Measurements from ENCODE around the gene RFXAP.

Gene RFXAP

DNA sequence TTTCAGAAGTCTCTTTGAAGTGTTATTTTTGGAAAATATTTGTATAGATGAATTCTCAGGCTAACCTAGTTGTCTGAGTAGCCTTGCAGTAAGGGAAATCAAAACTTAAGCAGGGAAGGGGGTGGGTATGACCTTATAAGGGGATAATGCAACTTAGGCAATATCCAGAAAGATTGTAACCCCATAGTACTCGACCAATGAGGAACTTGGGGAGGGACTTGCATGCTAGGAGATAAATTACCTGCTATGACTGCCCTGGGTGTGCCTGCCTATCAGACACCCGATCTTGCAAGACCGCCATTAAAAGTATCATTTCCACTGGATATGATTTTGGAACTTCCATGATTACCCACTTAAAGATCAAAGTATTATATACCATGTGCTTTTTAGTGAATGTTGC, 23.0 kb upstream of the RFXAP start:
- no peak overlapping the region for H3K27ac Mint-ChIP-seq
- no peak overlapping the region for H3K4me3 Mint-ChIP-seq
- no peaks in the 10 kb centered on the region for H3K4me1 Mint-ChIP-seq
- H3K27me3 Mint-ChIP-seq = peaks cover 30% of the 10 kb centered on the region
- H3K9me3 Mint-ChIP-seq = no peaks in the 10 kb centered on the region
- ATAC-seq = no peak
- no peaks in the 10 kb centered on the region for H3K36me3 Mint-ChIP-seq

DNA sequence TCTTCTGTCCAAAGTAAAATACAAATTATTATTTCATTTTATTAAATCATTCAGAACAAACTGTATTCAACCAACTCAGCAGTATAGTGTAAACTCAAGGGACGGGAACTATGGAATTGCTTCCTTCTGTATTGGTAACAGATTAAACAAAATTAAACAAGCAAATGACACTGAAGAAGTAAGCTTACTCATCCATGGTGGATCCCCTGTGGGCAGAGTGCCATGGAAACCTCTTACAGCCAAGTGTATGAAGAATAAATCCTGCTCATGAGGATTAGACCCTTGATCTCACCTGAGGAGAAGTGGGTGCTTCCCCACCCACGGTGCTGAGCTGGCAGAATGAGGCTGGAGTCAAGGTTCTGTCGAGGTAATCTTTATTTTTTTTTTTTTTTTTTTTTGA, 18.0 kb upstream of the RFXAP start:
- peaks cover 8% of the 10 kb centered on the region for H3K4me1 Mint-ChIP-seq
- no peak overlapping the region for H3K4me3 Mint-ChIP-seq
- no peaks in the 10 kb centered on the region for H3K9me3 Mint-ChIP-seq
- H3K27ac Mint-ChIP-seq = no peak overlapping the region
- no peak for ATAC-seq
- peaks cover 20% of the 10 kb centered on the region for H3K27me3 Mint-ChIP-seq
- no peaks in the 10 kb centered on the region for H3K36me3 Mint-ChIP-seq

DNA sequence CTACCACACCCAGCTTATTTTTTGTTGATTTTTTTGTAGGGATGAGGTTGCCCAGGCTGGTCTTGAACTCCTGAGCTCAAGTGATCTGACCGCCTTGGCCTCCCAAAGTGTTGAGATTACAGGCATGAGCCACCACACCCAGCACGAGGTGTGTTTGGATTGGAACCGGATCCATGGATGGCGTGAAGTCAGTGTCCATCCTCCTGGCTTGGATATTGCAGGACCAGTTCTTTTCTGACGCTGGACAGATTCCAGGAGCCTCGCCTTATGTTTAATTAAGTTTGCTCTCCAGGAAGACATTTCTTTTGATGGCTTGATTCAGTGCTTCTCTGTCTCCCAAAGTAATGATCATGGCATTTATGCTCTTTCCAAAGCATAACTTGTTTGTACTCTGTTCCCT, 14.4 kb upstream of the RFXAP start:
- Mint-ChIP-seq H3K9me3 (no peaks in the 10 kb centered on the region), H3K27ac (no peak overlapping the region), H3K4me1 (peaks cover 19% of the 10 kb centered on the region), H3K27me3 (peaks cover 14% of the 10 kb centered on the region), H3K36me3 (no peaks in the 10 kb centered on the region), H3K4me3 (no peak overlapping the region)
- no peak for ATAC-seq

DNA sequence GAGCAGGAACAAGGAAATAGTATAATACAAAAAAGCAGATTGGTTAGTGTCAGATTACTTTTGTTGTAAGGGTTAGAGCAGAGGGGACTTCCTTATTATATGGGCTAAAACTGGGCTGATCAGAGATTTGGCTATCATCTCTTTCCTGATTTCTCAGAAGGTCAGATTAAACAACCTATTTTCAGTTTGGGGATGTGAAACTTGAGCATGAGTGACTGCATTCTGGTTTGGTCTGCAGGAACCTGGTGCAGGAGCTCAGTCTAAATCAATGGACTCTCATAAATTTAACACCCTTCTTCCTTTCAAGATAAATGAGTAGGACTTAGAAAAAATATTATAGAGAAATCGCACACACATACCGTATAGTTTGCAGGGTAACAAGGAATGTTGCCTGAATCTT, 12.9 kb upstream of the RFXAP start:
- peak overlapping the region; percentile 30 for H3K27ac Mint-ChIP-seq
- peaks cover 19% of the 10 kb centered on the region for H3K4me1 Mint-ChIP-seq
- no peaks in the 10 kb centered on the region for H3K36me3 Mint-ChIP-seq
- peaks cover 15% of the 10 kb centered on the region for H3K27me3 Mint-ChIP-seq
- no peaks in the 10 kb centered on the region for H3K9me3 Mint-ChIP-seq
- H3K4me3 Mint-ChIP-seq = no peak overlapping the region
- peak; percentile 78 for ATAC-seq

DNA sequence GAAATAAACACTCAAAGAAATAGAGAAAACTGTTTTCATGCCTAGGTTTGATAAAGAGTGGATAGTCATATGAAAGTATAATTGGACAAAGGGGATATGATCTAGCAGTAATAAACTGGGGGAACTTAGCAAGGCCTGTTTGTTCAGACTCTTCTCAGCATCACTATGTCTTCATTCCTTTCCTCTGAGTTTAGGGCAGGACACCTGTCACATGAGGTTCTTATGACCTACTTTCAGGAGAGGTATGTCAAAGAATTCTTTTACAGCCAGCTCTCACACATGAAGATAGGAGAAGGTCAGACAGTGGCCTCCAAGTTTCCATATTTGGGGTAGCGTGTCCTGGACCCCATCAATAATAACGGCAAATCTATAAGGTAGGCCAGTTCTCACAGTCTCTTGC, 11.4 kb upstream of the RFXAP start:
- no peak for ATAC-seq
- no peaks in the 10 kb centered on the region for H3K9me3 Mint-ChIP-seq
- peaks cover 19% of the 10 kb centered on the region for H3K4me1 Mint-ChIP-seq
- no peak overlapping the region for H3K4me3 Mint-ChIP-seq
- H3K36me3 Mint-ChIP-seq = no peaks in the 10 kb centered on the region
- H3K27me3 Mint-ChIP-seq = peaks cover 31% of the 10 kb centered on the region
- H3K27ac Mint-ChIP-seq = no peak overlapping the region

DNA sequence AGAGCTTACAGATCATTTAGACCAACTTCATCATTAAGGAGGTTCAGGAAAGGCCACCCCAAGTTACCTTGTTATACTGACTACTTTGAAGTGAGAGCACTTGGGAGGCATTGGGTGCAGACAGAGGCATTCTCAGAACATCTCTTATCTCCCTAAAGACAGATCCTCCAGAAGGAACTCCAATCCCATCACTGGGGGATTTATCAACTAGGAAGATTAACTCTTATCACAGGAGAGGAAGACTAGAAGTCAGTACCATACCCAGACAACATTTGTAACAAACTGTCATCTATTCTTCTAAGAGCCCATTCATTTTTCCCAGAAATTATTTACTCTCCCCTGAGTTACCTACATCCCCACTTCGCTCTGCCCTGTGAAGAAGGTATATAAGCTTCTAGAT, 5.8 kb upstream of the RFXAP start:
- no peak for ATAC-seq
- H3K4me3 Mint-ChIP-seq = no peak overlapping the region
- H3K27me3 Mint-ChIP-seq = peaks cover 59% of the 10 kb centered on the region
- H3K36me3 Mint-ChIP-seq = no peaks in the 10 kb centered on the region
- peaks cover 2% of the 10 kb centered on the region for H3K4me1 Mint-ChIP-seq
- H3K27ac Mint-ChIP-seq = no peak overlapping the region
- no peaks in the 10 kb centered on the region for H3K9me3 Mint-ChIP-seq

DNA sequence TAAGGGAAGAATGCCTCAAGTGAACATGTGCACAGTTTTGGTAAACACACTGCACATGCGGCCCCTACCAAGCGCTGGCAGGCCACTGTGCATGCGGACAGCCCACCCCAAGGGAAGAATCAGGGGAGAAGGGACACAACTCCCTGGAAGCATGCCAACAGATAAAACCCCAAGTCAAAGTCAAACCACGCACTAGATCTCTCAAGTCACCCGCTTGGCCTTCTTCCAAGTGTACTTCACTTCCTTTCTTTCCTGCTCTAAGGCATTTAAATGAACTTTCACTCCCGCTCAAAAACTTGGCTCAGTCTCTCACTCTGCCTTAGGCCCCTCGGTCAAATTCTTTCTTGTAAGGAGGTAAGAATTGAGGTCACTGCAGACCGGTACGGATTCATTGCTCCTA, 4.6 kb upstream of the RFXAP start:
- Mint-ChIP-seq H3K27me3 (peaks cover 59% of the 10 kb centered on the region), H3K27ac (no peak overlapping the region), H3K4me3 (no peak overlapping the region), H3K36me3 (no peaks in the 10 kb centered on the region), H3K9me3 (no peaks in the 10 kb centered on the region), H3K4me1 (peaks cover 13% of the 10 kb centered on the region)
- ATAC-seq = no peak

DNA sequence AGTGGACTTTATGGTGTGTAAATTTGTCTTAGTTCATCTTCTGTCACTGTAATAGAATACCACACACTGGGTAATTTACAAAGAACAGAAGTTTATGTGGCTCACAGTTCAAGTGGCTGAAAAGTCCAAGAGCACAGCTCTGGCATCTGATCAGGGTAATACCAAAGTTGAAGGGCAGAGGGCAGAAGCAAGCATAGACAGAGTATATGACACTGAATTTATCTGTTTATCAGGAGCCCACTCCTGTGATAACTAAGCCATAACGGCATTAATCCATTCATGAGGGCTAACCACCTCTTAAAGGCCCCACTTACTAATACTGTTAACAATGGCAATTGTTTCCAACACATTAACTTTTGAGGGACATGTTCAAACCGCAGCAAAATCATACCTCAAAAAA, 4.0 kb upstream of the RFXAP start:
- Mint-ChIP-seq H3K4me3 (no peak overlapping the region), H3K9me3 (no peaks in the 10 kb centered on the region), H3K36me3 (no peaks in the 10 kb centered on the region), H3K4me1 (peaks cover 19% of the 10 kb centered on the region), H3K27ac (no peak overlapping the region), H3K27me3 (peaks cover 53% of the 10 kb centered on the region)
- ATAC-seq = no peak

DNA sequence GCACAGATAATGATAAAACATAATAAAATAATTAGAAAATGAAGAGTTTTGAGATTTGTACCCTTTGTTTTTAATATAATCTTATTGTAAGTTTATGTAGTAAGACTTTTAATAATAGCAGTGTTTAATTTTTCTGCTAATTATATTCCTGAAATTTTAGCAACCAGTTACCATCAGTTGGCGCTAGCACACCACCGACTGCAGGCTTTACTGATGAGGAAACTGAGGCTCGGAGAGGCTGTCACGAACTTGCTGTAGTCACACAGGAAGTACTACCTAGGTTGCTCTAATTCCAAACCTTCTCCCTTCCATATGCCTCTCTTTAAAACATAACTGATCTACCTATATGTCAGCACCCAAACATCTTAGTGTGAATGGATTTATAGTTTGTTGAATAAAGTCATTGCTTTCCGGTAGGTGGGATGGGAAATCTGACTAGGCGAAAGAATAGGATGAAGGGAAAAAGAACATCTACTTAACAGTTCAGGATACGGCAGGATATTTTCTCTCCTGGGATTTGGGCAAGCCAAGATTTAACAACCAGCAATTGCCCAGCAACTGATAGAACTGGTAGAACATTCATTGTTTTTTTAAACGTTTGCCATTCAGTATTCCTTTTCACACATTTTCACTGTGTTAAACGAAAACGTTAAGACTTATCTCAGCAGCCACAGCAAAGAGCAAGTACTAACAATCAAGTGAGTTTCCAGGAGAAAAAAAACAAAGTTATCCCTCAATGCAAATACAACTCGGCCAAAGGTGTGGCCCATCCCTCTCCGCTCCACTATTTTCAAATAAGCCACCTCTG, 822 bp upstream of the RFXAP start:
- Mint-ChIP-seq H3K4me3 (peak overlapping the region; percentile 87), H3K27me3 (peaks cover 24% of the 10 kb centered on the region), H3K9me3 (no peaks in the 10 kb centered on the region), H3K4me1 (peaks cover 34% of the 10 kb centered on the region), H3K27ac (peak overlapping the region; percentile 70), H3K36me3 (peaks cover 3% of the 10 kb centered on the region)
- peak; percentile 1 for ATAC-seq

DNA sequence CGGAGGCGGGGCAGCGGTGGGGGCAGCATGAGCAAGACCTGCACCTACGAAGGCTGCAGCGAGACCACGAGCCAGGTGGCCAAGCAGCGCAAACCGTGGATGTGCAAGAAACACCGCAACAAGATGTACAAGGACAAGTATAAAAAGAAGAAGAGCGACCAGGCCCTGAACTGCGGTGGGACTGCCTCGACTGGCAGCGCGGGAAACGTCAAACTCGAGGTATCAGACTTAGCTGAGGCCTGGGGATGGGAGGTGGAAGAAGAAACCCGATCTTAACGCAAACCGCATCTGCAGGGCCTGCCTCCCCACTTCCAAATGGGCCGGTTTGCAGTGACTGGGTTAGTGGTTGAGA, 693 bp downstream of the RFXAP start:
- H3K36me3 Mint-ChIP-seq = peaks cover 6% of the 10 kb centered on the region
- peak overlapping the region; percentile 87 for H3K4me3 Mint-ChIP-seq
- H3K4me1 Mint-ChIP-seq = peaks cover 38% of the 10 kb centered on the region
- peak; percentile 25 for ATAC-seq
- H3K9me3 Mint-ChIP-seq = no peaks in the 10 kb centered on the region
- H3K27me3 Mint-ChIP-seq = peaks cover 9% of the 10 kb centered on the region
- H3K27ac Mint-ChIP-seq = peak overlapping the region; percentile 70

DNA sequence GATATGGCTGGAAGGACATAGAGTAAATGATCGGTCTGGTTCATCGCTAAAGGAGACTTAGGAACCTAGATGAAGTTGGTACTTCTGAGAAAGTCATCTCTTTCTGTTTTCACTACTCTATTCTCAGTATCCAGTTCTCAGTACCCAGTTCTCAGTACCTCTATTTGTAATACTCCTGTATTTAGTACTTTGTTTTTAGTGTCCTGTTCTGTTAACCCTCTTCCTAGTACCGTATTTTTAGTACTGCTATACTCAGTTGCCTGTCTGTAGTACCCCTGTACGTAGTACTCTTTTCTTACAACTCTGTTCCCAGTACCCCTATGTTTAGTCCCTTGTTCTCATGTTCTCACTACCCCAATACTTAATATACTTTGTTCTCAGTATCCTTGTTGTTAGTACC, 1.2 kb downstream of the RFXAP start:
- Mint-ChIP-seq H3K27ac (peak overlapping the region; percentile 70), H3K4me3 (peak overlapping the region; percentile 87), H3K9me3 (no peaks in the 10 kb centered on the region), H3K27me3 (peaks cover 4% of the 10 kb centered on the region), H3K4me1 (peaks cover 38% of the 10 kb centered on the region), H3K36me3 (peaks cover 11% of the 10 kb centered on the region)
- ATAC-seq = peak; percentile 58

DNA sequence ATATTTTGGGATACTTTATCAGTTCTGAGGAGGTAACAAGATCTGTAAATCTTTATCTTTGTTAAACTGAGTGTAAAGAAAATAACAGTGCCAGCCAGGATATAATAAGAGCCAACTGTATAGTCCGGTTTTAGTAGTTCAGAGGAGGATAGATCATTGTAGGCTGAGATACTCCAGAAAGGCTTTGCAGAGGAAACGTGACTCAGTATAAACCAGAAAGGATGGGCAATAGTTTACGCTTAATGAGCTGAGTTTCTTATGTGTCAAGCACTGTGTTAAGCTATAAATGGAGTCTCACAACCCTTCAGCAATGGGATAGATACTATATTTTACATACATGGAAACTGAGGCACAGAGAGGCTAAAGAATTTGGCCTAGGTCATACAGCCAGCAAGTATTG, 3.8 kb downstream of the RFXAP start:
- ATAC-seq = no peak
- Mint-ChIP-seq H3K36me3 (peaks cover 12% of the 10 kb centered on the region), H3K27ac (no peak overlapping the region), H3K27me3 (no peaks in the 10 kb centered on the region), H3K4me3 (no peak overlapping the region), H3K4me1 (peaks cover 38% of the 10 kb centered on the region), H3K9me3 (no peaks in the 10 kb centered on the region)

DNA sequence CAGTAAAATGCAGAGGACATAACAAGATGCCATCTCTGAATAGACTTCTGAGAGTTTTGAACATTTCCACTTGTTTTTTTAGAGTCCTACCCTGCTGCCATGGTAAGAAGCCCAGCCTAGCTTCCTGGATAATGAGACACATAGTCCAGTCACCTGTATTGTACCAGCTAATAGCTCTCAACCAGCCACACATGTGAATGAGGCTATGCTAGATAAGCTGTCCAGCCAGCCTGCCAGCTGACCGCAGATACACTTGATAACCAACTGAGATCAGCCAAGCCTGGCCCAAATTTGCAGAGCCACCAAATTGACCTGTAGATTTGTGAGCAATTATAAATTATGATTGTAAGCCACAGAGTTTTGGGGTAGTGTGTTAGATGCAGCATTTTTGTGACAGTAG, 10.7 kb downstream of the RFXAP start:
- no peak overlapping the region for H3K27ac Mint-ChIP-seq
- peaks cover 18% of the 10 kb centered on the region for H3K36me3 Mint-ChIP-seq
- no peaks in the 10 kb centered on the region for H3K27me3 Mint-ChIP-seq
- H3K4me1 Mint-ChIP-seq = no peaks in the 10 kb centered on the region
- ATAC-seq = no peak
- no peak overlapping the region for H3K4me3 Mint-ChIP-seq
- no peaks in the 10 kb centered on the region for H3K9me3 Mint-ChIP-seq

DNA sequence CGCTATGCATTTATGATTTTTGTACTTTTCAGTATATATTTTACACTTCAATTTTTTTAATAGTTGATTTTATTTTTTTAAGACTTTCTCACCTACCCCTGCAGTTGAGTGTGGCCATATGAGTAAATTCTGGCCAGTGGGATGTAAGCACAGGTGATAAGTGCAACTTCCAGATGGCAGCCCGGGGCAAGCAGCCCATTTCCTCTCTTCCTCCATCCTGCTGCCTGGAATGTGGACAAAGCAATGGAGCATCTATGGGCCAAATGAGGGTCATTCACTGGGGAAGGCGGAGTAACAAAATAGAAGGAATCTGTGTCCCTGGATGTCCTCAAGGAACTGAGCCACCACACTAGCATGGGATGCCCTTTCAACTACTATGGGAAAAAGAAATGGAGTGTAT, 12.3 kb downstream of the RFXAP start:
- Mint-ChIP-seq H3K27ac (no peak overlapping the region), H3K36me3 (peaks cover 13% of the 10 kb centered on the region), H3K9me3 (no peaks in the 10 kb centered on the region), H3K4me3 (no peak overlapping the region), H3K27me3 (no peaks in the 10 kb centered on the region), H3K4me1 (no peaks in the 10 kb centered on the region)
- no peak for ATAC-seq

DNA sequence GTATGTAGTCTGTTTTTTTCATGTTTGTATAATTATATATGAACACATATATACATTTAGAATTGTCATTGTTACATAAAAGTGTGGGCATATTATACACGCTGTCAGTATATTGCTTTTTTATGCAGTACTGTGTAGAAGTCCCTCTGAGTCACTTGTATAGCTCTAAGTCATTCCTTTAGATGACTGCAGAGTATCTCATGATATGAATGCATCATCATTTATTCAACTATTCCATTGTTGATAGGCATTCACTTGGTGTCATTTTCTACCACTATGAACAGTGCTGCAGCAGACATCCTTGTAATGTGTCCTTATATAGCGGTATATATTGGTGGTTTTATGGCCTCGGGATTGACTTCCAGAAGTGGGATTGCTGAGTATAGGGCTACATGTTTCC, 15.3 kb downstream of the RFXAP start:
- Mint-ChIP-seq H3K27ac (no peak overlapping the region), H3K36me3 (peaks cover 7% of the 10 kb centered on the region), H3K9me3 (no peaks in the 10 kb centered on the region), H3K4me1 (no peaks in the 10 kb centered on the region), H3K4me3 (no peak overlapping the region), H3K27me3 (no peaks in the 10 kb centered on the region)
- no peak for ATAC-seq

DNA sequence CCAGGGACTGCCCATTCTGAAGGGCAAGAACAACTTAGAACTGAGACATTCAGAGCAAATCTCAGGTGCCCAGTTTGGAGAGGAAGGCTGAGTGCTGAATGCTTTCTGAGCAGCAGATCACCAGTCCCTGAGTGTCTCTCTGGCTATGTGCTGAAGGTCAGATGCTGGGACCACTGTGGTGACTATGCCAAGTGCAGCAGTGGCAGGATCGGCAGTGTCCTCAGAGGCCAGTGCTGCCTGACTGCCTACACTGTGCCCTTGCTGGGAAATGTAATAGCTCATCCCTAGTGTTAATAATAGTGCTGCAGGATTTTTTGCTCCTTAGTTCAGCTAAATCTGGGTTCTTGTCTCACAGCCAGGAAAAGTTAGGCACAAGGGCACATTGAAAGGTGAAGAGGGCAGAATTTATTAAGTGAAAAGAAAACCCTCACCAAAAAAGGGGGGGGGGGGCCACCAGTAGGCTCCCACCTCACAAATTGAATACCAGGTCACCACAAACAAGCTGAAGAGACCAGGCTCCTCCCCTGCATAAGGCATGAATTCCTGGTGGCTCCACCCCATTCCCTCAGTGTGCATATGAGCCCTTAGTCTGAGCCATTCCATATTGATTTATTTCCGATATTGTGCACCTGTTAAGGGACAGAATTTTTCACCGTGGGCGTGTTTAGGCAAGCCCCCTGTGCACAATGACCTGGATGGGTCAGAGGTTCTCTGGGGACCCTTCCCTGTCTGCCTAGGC, 18.5 kb downstream of the RFXAP start:
- Mint-ChIP-seq H3K9me3 (no peaks in the 10 kb centered on the region), H3K4me1 (no peaks in the 10 kb centered on the region), H3K27ac (no peak overlapping the region), H3K4me3 (no peak overlapping the region), H3K27me3 (no peaks in the 10 kb centered on the region), H3K36me3 (no peaks in the 10 kb centered on the region)
- no peak for ATAC-seq

All from stimulated activated memory B cell treated with anti-CD40 and anti-IgM and Interleukin-4, amounts not matched to agents 10 μg/mL and 1 μg/mL and 100 μg/mL, for 72 hours (primary cell).